Testis (tissue), 2 donors: ENCODE data around the gene PTPRD.

Experiments
- POLR2A ChIP-seq: fragments of 450-650 bp; IDR thresholded peaks from one replicate; pipeline ENCODE4 v1.6.1; 2017; ENCODE audit warnings: antibody characterized with exemption, mild to moderate bottlenecking, moderate library complexity
- TF ChIP-seq, protein P1 (sequence below), 3 experiments: fragments of 450-650 bp in 2 of 3; fragments of 200-600 bp in 1 of 3; sonication (generic) in 1 of 3; IDR thresholded peaks; one replicate each; pipeline ENCODE4 v1.5.1; 2016 to 2019; ENCODE audit warnings: antibody characterized with exemption in 3 of 3, mild to moderate bottlenecking in 2 of 3, moderate library complexity in 1 of 3

DNA sequence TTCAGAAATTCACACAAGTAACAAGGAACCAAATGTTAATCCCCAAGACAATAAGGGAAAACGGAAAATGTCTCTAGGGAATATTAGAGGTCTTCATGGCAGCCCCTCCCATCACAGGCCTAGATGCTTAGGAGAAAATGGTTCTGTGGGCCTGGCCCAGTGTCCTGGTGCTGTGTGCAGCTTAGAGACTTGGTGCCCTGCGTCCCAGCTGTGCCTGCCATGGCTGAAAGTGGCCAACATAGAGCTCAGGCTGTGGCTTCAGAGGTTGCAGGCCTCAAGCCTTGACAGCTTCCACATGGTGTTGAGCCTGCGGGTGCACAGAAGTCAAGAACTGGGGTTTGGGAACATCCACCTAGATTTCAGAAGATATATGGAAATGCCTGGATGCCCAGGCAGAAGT is 942.3 kb downstream of the PTPRD start:
- TF ChIP-seq, protein P1, sequence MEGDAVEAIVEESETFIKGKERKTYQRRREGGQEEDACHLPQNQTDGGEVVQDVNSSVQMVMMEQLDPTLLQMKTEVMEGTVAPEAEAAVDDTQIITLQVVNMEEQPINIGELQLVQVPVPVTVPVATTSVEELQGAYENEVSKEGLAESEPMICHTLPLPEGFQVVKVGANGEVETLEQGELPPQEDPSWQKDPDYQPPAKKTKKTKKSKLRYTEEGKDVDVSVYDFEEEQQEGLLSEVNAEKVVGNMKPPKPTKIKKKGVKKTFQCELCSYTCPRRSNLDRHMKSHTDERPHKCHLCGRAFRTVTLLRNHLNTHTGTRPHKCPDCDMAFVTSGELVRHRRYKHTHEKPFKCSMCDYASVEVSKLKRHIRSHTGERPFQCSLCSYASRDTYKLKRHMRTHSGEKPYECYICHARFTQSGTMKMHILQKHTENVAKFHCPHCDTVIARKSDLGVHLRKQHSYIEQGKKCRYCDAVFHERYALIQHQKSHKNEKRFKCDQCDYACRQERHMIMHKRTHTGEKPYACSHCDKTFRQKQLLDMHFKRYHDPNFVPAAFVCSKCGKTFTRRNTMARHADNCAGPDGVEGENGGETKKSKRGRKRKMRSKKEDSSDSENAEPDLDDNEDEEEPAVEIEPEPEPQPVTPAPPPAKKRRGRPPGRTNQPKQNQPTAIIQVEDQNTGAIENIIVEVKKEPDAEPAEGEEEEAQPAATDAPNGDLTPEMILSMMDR (IDR thresholded peaks at IDR 0.05), result no peak
- no peak for TF ChIP-seq POLR2A
